ENCODE measurements around the gene APOC3. TPM values are rescaled to one million over a fixed set of nuclear protein-coding genes. Genes with fewer than 3 reads are reported as not detected.

Gene APOC3
- total RNA-seq, 1 experiment from 2014 or later: not detected

- DNase-seq (ENCODE audit: low spot score): no peak
Measured at GRCh38 chr11:116804001-116804400, 25.7 kb upstream of the APOC3 start.

GRCh38 chr11:116807601-116808261, 22.0 kb upstream of the APOC3 start:
- no peak for DNase-seq (ENCODE audit: low spot score)

- no peak for DNase-seq (ENCODE audit: low spot score)
Measured at GRCh38 chr11:116808262-116809175, 21.2 kb upstream of the APOC3 start.

GRCh38 chr11:116811194-116811593, 18.5 kb upstream of the APOC3 start:
- DNase-seq (ENCODE audit: low spot score): no peak

GRCh38 chr11:116812109-116812508, 17.6 kb upstream of the APOC3 start:
- no peak for DNase-seq (ENCODE audit: low spot score)

GRCh38 chr11:116813170-116813569, 16.5 kb upstream of the APOC3 start:
- no peak for DNase-seq (ENCODE audit: low spot score)

GRCh38 chr11:116813781-116814471, 15.8 kb upstream of the APOC3 start:
- no peak for DNase-seq (ENCODE audit: low spot score)

GRCh38 chr11:116814502-116814901, 15.2 kb upstream of the APOC3 start:
- DNase-seq (ENCODE audit: low spot score): no peak

- no peak for DNase-seq (ENCODE audit: low spot score)
Measured at GRCh38 chr11:116819049-116819448, 10.7 kb upstream of the APOC3 start.

- DNase-seq (ENCODE audit: low spot score): no peak
Measured at GRCh38 chr11:116821050-116821918, 8.4 kb upstream of the APOC3 start.

- no peak for DNase-seq (ENCODE audit: low spot score)
Measured at GRCh38 chr11:116822575-116822974, 7.1 kb upstream of the APOC3 start.

- DNase-seq (ENCODE audit: low spot score): no peak
Measured at GRCh38 chr11:116823031-116823843, 6.5 kb upstream of the APOC3 start, which contains the start of gene APOA4. APOA4 (minus strand) TSS chr11:116823304; CDS start chr11:116823191, 113 bp downstream.

- no peak for DNase-seq (ENCODE audit: low spot score)
Measured at GRCh38 chr11:116825434-116825833, 4.3 kb upstream of the APOC3 start.

GRCh38 chr11:116825854-116826750, 3.6 kb upstream of the APOC3 start:
- no peak for DNase-seq (ENCODE audit: low spot score)

GRCh38 chr11:116826751-116827431, 2.8 kb upstream of the APOC3 start:
- DNase-seq (ENCODE audit: low spot score): no peak

- no peak for DNase-seq (ENCODE audit: low spot score)
Measured at GRCh38 chr11:116827461-116827860, 2.2 kb upstream of the APOC3 start.

- DNase-seq (ENCODE audit: low spot score): no peak
Measured at GRCh38 chr11:116828632-116829524, 829 bp upstream of the APOC3 start.

Measured in A172 (cell line).